ENCODE results near the gene ACAP2.
"Not testable (repeated sequence)": the region's sequence is repeated elsewhere in the genome, so short reads cannot be mapped to it uniquely, and the experiment has no call there.

The ACAP2 gene

GRCh38 chr3:195386739-195387138, 56.1 kb downstream of the ACAP2 start:
- FAIRE-seq = no peak

- FAIRE-seq = no peak
These were observed 57.3 kb downstream of the ACAP2 start for GRCh38 chr3:195385526-195385925.

DNA sequence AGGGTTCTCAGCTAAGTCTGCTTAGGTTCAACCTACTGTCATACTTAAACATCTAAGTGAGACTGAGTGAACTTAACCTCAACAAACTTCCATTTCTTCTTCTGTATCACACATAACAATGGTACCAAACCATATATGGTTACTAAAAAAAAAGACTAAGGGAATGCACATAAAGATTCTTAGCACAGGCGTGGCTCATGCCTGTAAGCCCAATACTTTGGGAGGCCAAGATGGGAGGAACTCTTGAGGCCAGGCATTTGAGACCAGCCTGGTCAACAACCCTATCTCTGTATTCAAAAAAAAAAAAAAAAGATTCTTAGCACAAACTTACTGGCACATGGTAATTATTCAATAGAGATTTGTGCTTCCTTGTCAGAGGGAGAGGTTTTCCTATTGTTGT, 57.9 kb downstream of the ACAP2 start:
- no peak for FAIRE-seq

DNA sequence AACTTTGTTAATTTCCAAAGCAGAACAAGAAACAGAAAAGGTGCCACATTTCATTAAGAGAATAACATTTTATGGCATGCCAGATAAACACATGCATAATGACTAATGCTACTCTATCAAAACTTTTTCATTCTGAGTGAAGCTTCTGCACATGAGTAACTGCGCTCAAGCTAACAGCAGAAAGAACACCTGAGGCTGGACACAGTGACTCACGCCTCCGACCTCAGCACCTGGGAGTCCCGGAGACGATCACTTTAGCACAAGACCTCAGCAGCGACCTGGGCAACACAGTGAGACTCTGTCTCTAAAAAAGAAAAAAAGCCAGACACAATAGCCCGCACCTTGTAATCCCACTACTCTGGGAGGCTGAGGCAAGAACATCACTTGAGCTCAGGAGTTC, 70.6 kb downstream of the ACAP2 start:
- no peak for FAIRE-seq

DNA sequence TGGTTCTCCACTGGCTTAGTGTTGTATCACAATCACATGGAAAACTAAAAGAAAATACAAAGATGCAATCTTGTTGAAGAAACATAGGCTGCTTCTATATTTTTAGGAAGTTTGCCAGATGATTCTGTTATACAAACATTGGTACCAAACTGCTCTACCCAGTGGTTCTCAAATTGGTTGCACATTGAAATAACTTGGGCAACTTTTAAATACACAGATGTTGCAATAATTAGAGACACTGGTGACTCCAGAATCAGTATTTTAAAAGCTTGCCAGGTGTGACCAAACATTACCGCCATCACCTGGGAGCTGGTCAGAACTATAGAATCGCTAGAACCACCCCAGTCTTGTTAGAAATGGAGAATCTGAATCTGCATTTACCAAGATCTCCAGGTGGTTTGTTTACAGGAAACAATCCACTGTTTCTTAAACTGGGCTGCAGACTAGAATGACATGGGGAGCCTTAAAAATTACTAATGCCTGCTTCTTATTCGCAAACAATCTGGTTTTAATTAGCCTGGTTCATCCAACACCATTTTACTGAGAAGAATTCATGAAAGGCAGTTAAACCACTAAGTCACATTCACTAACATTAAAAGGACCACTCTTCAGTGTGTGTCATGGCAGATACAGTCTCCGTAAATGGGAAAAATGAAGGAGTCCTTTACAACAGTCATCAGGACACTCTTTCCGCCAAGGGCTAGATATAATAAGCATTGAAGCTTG, 76.5 kb downstream of the ACAP2 start:
- no peak for FAIRE-seq

DNA sequence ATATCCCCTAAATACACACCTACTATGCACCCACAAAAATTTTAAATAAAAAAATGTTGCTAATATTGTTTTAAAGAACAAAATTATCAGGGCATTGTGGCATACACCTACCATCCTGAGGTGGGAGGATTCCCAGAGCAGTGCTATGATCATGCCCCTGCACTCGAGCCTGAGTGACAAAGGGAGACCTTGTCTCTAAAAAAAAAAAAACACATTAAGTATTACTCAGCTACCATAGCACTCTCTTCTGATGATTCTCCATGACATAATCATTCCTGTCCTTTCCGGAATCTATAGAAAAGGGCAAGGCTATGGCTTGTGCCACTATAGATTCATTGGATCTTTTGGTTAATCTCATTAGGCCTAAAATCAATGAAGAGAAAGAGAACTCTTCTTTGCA, 77.4 kb downstream of the ACAP2 start:
- FAIRE-seq = no peak

DNA sequence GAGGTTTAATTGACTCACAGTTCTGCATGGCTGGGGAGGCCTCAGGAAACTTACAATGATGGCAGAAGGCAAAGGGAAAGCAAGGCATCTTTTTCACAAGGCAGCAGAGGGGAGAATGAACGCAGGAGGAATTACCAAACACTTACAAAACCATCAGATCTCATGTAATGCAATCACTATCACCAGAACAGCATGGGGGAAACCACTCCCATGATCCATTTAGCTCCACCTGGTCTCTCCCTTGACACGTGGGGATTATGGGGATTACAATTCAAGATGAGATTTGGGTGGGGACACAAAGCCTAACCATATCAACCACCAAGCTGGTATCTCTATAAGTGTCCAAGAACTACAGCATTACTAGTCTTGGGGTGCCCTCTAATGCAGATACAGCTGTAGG, 85.0 kb downstream of the ACAP2 start:
- not testable (repeated sequence) for FAIRE-seq

DNA sequence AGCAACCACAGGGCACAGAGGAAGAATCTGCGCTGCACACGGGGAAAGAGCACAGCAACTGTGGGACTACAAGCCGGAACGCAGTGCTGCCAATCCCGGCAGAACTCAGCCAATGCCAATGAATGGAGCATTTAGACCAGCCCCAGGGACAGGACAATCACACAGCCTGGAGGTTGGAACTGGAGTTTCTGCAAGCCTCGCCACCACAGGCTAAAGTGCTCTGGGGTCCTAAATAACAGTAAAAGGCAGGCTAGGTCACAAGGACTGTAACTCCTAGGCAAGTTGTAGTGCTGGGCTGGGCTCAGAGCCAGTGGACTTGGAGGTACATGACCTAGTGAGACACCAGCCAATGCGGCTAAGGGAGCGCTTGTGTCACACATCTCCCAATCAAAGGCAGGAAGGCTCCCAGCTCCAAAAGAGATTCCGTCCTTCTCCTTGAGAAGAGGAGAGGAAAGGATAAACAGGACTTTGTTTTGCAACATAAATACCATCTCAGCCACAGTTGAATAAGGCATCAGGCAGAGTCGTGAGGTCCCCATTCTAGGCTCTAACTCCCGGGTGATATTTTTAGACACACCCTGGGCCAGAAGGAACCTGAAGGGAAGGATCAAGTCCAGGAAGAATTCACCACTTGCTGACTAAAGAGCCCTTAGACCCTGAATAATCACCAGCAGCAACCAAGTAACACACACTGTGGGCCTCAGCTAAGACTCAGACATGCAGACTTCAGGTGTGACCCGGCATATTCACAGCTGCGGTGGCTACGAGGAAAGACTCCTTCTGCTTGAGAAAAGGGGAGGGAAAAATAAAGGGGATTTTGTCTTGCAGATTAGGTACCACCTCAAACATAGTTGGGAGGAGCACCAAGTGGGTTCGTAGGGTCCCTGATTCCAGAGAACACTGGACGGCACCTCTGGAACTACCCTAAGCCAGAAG, 86.4 kb downstream of the ACAP2 start:
- FAIRE-seq = no peak

- not testable (repeated sequence) for FAIRE-seq
These were observed 88.8 kb downstream of the ACAP2 start for GRCh38 chr3:195354009-195354408.

DNA sequence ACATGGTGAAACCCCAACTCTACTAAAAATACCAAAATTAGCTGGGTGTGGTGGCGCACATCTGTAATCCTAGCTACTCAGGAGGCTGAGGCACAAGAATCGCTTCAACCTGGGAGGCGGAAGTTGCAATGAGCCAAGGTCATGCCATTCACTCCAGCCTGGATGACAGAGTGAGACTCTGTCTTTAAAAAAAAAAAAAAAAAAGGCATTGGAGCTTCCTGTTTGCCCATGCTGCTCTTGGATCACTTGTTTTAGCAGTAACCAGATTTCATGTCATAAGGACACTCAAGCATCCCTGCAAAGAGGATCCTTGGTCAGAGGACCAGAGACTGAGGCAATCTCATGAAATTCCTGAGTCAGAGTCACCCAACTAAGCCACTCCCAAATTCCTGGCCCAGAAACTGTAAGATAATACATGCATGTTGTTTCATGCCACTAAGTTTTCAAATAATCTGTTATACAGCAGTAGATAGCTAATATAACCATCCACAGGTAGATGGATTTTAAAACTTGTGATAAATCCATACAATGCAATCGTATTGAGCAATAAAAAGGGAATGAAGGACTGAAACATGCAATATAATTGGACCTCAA, 89.8 kb downstream of the ACAP2 start:
- no peak for FAIRE-seq

DNA sequence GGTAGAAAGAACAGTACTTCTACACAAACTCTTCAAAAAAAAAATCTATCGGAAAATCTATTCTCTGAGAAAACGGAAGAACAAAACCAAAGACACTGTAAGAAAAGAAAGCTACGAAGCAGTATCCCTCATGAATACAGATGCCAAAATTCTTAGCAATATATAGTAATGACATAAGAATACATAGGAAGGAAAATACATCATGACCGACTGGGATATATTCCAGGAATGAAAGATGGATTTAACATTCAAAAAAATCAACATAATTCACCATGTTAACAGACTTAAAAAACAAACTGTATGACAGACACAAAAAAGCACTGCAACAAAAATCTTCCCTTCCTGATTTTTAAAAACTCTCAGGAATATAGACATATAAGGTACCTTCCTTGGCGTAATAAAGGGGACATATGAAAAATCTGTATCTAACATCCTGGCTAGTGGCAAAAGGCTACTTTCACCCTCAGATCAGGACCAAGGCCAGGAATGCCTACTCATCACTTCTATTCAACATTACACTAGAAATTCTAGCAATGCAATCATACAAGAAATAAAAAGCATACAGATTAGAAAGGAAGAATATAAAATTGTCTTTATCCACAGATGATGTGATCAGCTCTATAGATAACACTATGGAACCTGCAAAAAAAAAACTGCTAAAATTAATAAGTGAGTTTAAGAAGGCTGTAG, 94.2 kb downstream of the ACAP2 start:
- no peak for FAIRE-seq

DNA sequence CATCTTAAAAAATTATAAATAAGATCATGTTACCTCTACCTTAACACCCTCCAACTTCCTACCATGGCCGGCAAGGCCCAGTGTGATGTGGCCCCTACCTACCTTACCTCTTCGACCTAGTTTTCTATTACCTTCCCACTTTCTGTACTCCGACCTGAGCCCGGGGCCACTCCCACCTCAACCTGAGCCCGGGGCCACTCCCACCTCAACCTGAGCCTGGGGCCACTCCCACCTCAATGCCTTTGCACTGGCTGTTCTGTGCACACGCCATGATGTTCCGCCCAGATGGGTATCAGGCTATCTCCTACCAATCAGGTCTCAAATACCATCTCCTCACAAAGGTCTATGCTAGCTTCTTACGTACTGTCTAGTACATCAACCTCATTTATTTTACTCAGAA, 105.1 kb downstream of the ACAP2 start:
- no peak for FAIRE-seq

DNA sequence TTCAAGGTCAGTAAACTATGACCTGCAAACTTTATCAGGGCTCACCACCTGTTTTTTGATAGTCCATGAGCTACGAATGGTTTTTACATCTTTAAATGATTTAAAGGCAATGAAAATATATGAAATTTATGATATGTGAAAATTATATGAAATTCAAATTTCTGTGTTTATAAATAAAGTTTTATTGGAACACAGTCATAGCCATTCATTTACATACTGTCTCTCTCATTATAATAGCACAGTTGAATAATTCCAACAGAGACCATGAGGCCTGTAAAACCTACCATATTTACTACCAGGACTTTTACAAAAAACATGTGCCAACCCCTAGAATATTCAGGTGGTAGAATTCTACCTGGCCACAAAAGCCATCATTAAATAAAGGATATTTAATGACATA, 107.9 kb downstream of the ACAP2 start:
- FAIRE-seq = no peak

GRCh38 chr3:195319060-195319459, 123.8 kb downstream of the ACAP2 start:
- FAIRE-seq = no peak

DNA sequence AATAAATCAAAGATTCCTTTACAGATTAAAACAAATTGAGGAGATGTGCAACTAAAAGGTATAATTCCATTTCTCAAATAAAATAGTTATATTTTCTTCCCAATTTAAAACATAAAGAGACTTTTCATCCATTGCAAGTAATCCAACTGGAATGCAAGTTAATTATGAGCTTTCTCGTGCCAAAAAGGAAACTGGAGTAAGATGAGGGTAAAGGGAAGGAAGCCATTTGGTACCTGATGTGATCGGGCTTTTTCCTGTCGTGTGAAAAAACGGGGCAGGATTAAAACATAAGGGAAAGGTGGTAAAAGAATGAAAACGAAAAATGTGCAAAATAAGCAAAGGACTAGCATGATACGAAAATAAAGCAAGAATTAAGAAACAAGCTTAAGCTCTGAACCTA, 130.1 kb downstream of the ACAP2 start:
- peak; percentile 23 for FAIRE-seq

GRCh38 chr3:195307711-195308110, 135.1 kb downstream of the ACAP2 start:
- peak; percentile 8 for FAIRE-seq

- FAIRE-seq = no peak
These were observed 136.5 kb downstream of the ACAP2 start for GRCh38 chr3:195306369-195306768.

- FAIRE-seq = no peak
These were observed 140.4 kb downstream of the ACAP2 start for GRCh38 chr3:195302431-195302830.

DNA sequence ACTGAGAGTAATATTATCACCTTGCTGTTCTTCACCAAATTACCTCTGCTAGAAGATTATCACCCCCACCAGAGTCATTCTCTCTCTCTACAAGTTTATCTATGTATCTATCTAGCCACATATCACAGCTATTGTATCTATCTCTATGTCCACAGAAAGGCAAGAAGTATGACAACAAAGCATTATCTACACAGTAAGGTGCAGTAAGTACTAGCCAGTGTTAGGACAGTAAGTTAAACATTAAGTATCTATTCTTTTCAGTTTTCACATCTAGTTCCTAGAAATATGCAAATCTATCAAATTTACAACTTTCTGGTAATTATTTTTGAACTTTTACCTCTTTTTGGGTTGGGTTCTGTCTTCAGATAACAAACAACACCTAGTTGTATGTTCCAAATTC, 145.4 kb downstream of the ACAP2 start:
- no peak for FAIRE-seq

DNA sequence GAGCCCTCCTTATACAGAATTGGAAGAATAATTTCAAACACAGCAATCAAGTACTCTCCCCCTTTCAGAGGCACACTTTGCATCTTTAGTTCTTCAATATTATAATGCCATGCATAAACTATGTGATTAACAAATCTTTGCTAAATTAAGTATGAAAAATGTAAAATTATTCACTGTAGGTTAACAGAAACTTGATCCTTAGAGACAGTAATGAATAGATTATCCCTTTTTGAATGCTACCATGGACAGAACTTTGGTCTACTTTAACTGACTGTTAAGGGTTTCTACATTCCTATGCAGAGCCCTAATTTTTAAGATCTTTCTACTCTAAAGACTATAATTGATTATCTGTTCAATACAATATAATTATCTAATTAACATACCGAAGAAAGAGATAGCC, 146.2 kb downstream of the ACAP2 start:
- no peak for FAIRE-seq

- FAIRE-seq = peak; percentile 73
These were observed 151.7 kb downstream of the ACAP2 start for GRCh38 chr3:195291121-195291520.

DNA sequence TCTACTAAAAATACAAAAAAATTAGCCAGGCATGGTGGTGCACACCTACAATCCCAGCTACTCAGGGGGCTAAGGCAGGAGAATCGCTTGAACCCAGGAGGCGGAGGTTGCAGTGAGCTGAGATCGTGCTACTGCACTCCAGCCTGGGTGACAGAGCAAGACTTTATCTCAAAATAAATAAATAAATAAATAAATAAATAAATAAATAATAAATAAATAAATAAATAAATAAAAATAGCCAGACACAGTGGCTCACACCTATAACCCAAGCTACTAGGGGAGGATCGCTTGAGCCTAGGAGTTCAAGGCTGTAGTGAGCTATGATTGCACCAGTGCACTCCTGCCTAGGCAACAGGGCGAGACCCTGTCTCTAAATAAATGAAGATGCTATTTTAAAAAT, 152.2 kb downstream of the ACAP2 start:
- FAIRE-seq = not testable (repeated sequence)
